ENCODE data around the gene CHD6. TPM values are rescaled to one million over a fixed set of nuclear protein-coding genes. Genes with fewer than 3 reads are reported as not detected.

CHD6 gene
- total and polyA plus RNA-seq, 2 experiments from 2014 or later: 41.0 to 158 TPM

DNA sequence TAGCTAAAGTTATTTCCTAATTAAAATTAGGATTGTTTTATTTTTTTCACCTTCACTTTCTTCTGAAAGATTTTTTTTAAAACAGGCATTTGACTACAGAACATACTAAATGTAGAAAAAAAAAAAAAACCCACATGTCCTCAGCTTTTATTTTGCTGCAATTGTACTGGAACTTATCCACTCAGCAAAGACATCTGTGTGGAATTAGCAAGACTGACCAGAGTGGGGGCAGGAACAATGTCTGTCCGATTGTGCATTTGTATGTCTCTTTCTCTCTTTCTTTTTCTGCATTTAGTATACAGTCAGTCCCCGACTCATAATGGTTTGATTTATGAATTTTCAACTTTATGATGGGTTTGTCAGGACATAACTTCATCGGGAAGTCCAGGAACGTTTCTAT lies 77.3 kb downstream of the CHD6 start:
- peaks cover 16% of the 10 kb centered on the region for H3K9me3 Mint-ChIP-seq
- H4K20me1 ChIP-seq (replicated peaks; ENCODE audit: insufficient read depth): peaks cover 10% of the 10 kb centered on the region
- H3K4me3 Mint-ChIP-seq: no peak overlapping the region
- TF ChIP-seq JUNB (IDR thresholded peaks at IDR 0.05; ENCODE audit: unreplicated experiment): no peak
- no peak for TF ChIP-seq EZH2phosphoT487 (IDR thresholded peaks at IDR 0.05; ENCODE audit: unreplicated experiment)
- no peak for TF ChIP-seq REST (IDR thresholded peaks at IDR 0.05; ENCODE audit: unreplicated experiment)
- no peak for TF ChIP-seq EZH2 (IDR thresholded peaks at IDR 0.05; ENCODE audit: low read depth, unreplicated experiment)
- TF ChIP-seq CREB1 (CRISPR knock-in tag; IDR thresholded peaks at IDR 0.05; ENCODE audit: low read depth): no peak
- no peak for TF ChIP-seq ZNF331 (CRISPR knock-in tag; IDR thresholded peaks at IDR 0.05; ENCODE audit: low read depth)
- no peak for TF ChIP-seq NANOG (IDR thresholded peaks at IDR 0.05; ENCODE audit: borderline replicate concordance)
- TF ChIP-seq ZNF114 (CRISPR knock-in tag; IDR thresholded peaks at IDR 0.05): no peak
- TF ChIP-seq POLR2AphosphoS5 (IDR thresholded peaks at IDR 0.05; ENCODE audit: low read depth): no peak
- TF ChIP-seq ETS1 (IDR thresholded peaks at IDR 0.05): no peak
- no peak for TF ChIP-seq STAT1 (IDR thresholded peaks at IDR 0.05; ENCODE audit: unreplicated experiment)
- TF ChIP-seq ZNF462 (CRISPR knock-in tag; IDR thresholded peaks at IDR 0.05): no peak
- TF ChIP-seq CTCF (conservative IDR thresholded peaks at IDR 0.05; ENCODE audit: low read depth in 2 of 2): no peak
- H3K36me3 Mint-ChIP-seq (ENCODE audit: low read depth): peaks cover 28% of the 10 kb centered on the region
- no peak overlapping the region for H3K4me3 ChIP-seq
- DNase-seq (ENCODE audit: low spot score): no peak
- H3K27me3 Mint-ChIP-seq (ENCODE audit: insufficient read depth, low read depth, poor library complexity): peaks cover 2% of the 10 kb centered on the region
- H3K27me3 ChIP-seq (ENCODE audit: insufficient read depth): no peaks in the 10 kb centered on the region
- H3K4me1 Mint-ChIP-seq: peaks cover 4% of the 10 kb centered on the region; the same call in 2 of the 3 replicates
- no peak overlapping the region for H3K27ac Mint-ChIP-seq
- no peaks in the 10 kb centered on the region for H3K4me1 ChIP-seq (ENCODE audit: insufficient read depth)
- H3K4me2 ChIP-seq: no peak overlapping the region
- no peaks in the 10 kb centered on the region for H3K9me2 ChIP-seq (ENCODE audit: insufficient read depth)
- H3K27ac ChIP-seq (ENCODE audit: low read depth): no peak overlapping the region
- no peak for ATAC-seq
- H2AFZ ChIP-seq: no peak overlapping the region
- no peaks in the 10 kb centered on the region for H3F3A ChIP-seq (replicated peaks; ENCODE audit: low read depth)
- peaks cover 78% of the 10 kb centered on the region for H3K79me2 ChIP-seq (replicated peaks; ENCODE audit: insufficient read depth)
- no peaks in the 10 kb centered on the region; the same call in 1 of the 2 replicates for H3K36me3 ChIP-seq (ENCODE audit: insufficient read depth)
